Lower lobe of right lung (tissue), 2 donors: Measurements from ENCODE around the gene CRKL. TPM values are rescaled to one million over a fixed set of nuclear protein-coding genes. Genes with fewer than 3 reads are reported as not detected.

Experiments used
- ATAC-seq, 2 donors: fragments of 200-7000 bp; cut with Tn5 transposase; one replicate each; pipeline ENCODE4 v1.9.1; 2020 to 2022; ENCODE audit warnings: mild to moderate bottlenecking in 2 of 2, moderate library complexity in 2 of 2
- DNase-seq: peaks from one replicate; pipeline ENCODE4 v3.0.0-alpha.2; 2020
- H3K27ac ChIP-seq: fragments of 200-600 bp; one replicate; pipeline ENCODE4 v1.8.0; 2022
- H3K27me3 ChIP-seq: fragments of 200-600 bp; one replicate; pipeline ENCODE4 v1.8.0; 2022; ENCODE audit warnings: low read depth
- H3K36me3 ChIP-seq: fragments of 200-600 bp; one replicate; pipeline ENCODE4 v1.8.0; 2022; ENCODE audit warnings: mild to moderate bottlenecking
- H3K4me1 ChIP-seq: fragments of 200-600 bp; one replicate; pipeline ENCODE4 v1.8.0; 2022
- H3K4me3 ChIP-seq: fragments of 200-600 bp; one replicate; pipeline ENCODE4 v1.8.0; 2022; ENCODE audit warnings: mild to moderate bottlenecking
- H3K9me3 ChIP-seq: fragments of 200-600 bp; one replicate; pipeline ENCODE4 v1.8.0; 2022
- intact Hi-C: fragments of 100-400 bp; cut with DNase I; formaldehyde crosslinking; loops from one replicate; pipeline ENCODE4 v1.11.0; 2022
- total RNA-seq: library from RNA; stranded (reverse); fragmentation: NEBNext Ultra II Directional; extraction: Animal tissue kit (Norgen Biotek cat#: 25700); gene quantifications from one replicate; pipeline ENCODE4 v1.2.1, GENCODE V29; 2021
- TF ChIP-seq, protein P1 (sequence below): fragments of 200-600 bp; IDR thresholded peaks from one replicate; pipeline ENCODE4 v1.8.0; 2022; ENCODE audit warnings: antibody characterized with exemption, mild to moderate bottlenecking
- donor health status: DM: no; HTN: yes; CAD: no; lungs with severe emphysema.

CRKL gene
- total RNA-seq, 1 donor from 2014 or later, result 53.5 TPM

DNA sequence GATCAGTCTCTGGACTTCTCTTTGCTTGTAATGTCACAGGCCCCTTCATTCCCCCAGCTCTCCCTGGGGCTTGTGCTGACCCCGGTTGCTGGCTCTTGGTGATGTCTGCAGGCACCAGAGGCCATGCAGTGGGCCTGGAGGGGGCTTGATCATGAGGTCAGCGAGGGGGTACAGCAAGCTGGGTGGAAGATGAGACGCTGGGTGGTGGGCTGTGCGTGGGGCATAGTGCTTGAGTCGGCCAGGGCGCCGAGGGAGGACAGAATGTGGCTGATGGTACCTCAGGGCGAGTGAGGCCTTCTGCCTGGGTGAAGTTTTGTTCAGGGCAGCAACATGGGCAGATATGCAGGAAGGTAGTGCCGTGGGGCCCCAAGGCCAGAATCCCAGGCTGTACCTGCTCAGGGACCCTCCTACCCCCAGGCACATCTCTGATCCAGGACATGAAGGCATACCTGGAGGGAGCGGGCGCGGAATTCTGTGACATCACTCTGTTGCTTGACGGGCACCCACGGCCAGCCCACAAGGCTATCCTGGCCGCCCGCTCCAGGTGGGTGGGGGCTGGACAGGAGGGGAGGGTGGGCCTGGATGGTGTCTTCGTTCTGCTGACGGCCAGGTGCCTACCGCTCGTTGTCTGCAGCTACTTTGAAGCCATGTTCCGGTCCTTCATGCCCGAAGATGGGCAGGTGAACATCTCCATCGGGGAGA lies 78.3 kb downstream of the CRKL start:
- no peak for DNase-seq

DNA sequence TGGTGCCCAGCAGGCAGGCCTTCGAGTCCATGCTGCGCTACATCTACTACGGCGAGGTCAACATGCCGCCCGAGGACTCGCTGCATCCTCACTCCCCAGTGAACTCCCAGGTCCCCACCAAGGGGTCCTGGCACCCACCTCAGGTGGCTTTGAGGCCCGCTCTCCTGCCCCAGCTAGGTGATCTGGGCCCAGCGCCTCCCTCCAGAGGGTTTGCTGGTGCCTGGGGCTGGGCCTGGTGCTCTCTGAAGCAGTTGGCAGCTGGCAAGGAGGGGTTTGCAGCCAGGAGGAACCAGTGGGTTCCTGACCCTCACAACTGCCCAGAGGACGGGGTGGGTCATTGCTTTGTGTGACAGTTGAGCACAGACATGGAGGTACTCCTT lies 78.8 kb downstream of the CRKL start:
- H3K27me3 ChIP-seq, result no peaks in the 10 kb centered on the region
- ATAC-seq (no peak), DNase-seq (no peak)
- peaks cover 17% of the 10 kb centered on the region for H3K4me1 ChIP-seq
- H3K4me3 ChIP-seq, result no peak overlapping the region
- H3K27ac ChIP-seq, result no peak overlapping the region
- peaks cover 96% of the 10 kb centered on the region for H3K36me3 ChIP-seq
- TF ChIP-seq, protein P1, sequence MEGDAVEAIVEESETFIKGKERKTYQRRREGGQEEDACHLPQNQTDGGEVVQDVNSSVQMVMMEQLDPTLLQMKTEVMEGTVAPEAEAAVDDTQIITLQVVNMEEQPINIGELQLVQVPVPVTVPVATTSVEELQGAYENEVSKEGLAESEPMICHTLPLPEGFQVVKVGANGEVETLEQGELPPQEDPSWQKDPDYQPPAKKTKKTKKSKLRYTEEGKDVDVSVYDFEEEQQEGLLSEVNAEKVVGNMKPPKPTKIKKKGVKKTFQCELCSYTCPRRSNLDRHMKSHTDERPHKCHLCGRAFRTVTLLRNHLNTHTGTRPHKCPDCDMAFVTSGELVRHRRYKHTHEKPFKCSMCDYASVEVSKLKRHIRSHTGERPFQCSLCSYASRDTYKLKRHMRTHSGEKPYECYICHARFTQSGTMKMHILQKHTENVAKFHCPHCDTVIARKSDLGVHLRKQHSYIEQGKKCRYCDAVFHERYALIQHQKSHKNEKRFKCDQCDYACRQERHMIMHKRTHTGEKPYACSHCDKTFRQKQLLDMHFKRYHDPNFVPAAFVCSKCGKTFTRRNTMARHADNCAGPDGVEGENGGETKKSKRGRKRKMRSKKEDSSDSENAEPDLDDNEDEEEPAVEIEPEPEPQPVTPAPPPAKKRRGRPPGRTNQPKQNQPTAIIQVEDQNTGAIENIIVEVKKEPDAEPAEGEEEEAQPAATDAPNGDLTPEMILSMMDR, result no peak
- H3K9me3 ChIP-seq, result no peaks in the 10 kb centered on the region
- intact Hi-C loops, result no loop called here

More for the DNA sequence above, 78.3 kb downstream of the CRKL start:
- Histone ChIP-seq H3K27me3 (no peaks in the 10 kb centered on the region), H3K4me3 (no peak overlapping the region), H3K4me1 (peaks cover 11% of the 10 kb centered on the region), H3K36me3 (peaks cover 100% of the 10 kb centered on the region), H3K9me3 (no peaks in the 10 kb centered on the region), H3K27ac (no peak overlapping the region)
- intact Hi-C loops, result no loop called here
- TF ChIP-seq, protein P1, result no peak
- no peak for ATAC-seq

GRCh38 chr22:20996598-20997535 lies 79.7 kb downstream of the CRKL start:
- Histone ChIP-seq H3K4me1 (peaks cover 21% of the 10 kb centered on the region), H3K9me3 (no peaks in the 10 kb centered on the region), H3K27me3 (no peaks in the 10 kb centered on the region), H3K4me3 (no peak overlapping the region), H3K36me3 (peaks cover 87% of the 10 kb centered on the region), H3K27ac (no peak overlapping the region)
- TF ChIP-seq, protein P1, result no peak
- intact Hi-C loops, result no loop called here
- DNase-seq, result no peak
- ATAC-seq, result no peak

DNA sequence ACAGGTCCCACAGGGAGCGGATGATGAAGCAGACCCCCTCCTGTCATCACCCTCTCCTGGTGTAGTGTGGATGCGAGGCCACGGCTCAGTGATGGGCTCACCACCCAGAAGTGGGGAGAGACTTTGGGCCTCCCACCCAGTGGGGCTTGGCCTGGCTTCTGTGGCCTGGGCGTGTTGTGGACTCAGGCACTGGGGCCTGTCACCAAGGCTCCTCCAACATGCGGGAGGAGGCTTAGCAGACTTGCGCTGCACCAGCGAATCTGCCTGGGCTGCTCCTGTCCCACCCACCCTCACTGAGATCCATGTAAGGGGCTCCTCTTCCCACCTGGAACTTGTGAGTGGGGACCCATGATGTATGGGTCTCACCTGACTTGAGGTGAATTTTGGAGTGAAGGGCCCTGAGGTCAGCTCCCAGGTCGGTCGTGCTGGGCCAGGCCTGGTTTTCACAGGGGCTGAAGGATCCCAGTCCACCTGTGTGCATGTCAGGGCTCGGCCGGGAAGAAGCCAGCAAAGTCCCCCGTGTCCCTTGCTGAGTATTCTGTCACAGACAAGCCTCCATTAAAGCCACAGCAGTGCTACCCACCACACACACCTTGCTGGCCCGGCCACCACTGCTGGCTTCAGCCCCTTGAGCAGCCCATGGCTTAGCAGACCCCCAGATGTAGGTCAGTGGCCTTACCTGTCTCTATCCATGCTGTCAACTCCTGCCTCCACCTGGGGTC lies 80.5 kb downstream of the CRKL start:
- TF ChIP-seq, protein P1, result no peak
- H3K9me3 ChIP-seq, result no peaks in the 10 kb centered on the region
- H3K36me3 ChIP-seq, result peaks cover 79% of the 10 kb centered on the region
- no peak overlapping the region for H3K4me3 ChIP-seq
- H3K4me1 ChIP-seq, result peaks cover 21% of the 10 kb centered on the region
- no peak overlapping the region for H3K27ac ChIP-seq
- DNase-seq (no peak), ATAC-seq (no peak)
- H3K27me3 ChIP-seq, result no peaks in the 10 kb centered on the region
- intact Hi-C loops, result no loop called here
